Endodermal cell (in vitro differentiated cells): ENCODE measurements around the gene NLRP12. TPM values are rescaled to one million over a fixed set of nuclear protein-coding genes. Genes with fewer than 3 reads are reported as not detected.

Experiments
- DNase-seq: peaks from one replicate; pipeline ENCODE4 v3.0.0-alpha.2; 2017
- H3K27ac ChIP-seq: 2 replicates; pipeline ENCODE4 v1.5.1; 2013; ENCODE audit warnings: mild to moderate bottlenecking, low read depth, low read length, moderate library complexity
- H3K27me3 ChIP-seq: 2 replicates; pipeline ENCODE4 v1.6.1; 2013; ENCODE audit warnings: mild to moderate bottlenecking, low read length, moderate library complexity; ENCODE audit not compliant: insufficient read depth, control insufficient read depth, poor library complexity, severe bottlenecking
- H3K36me3 ChIP-seq: 2 replicates; pipeline ENCODE4 v1.7.0; 2013; ENCODE audit warnings: mild to moderate bottlenecking, low read length, moderate library complexity; ENCODE audit not compliant: control insufficient read depth, insufficient read depth
- H3K4me1 ChIP-seq: one replicate; pipeline ENCODE4 v1.7.0; 2013; ENCODE audit warnings: low read length; ENCODE audit not compliant: control insufficient read depth, insufficient read depth
- H3K4me3 ChIP-seq: 2 replicates; pipeline ENCODE4 v1.5.1; 2013; ENCODE audit warnings: mild to moderate bottlenecking, low read length, moderate library complexity
- H3K9ac ChIP-seq: 2 replicates; pipeline ENCODE4 v1.6.1; 2013; ENCODE audit warnings: mild to moderate bottlenecking, low read length, moderate library complexity; ENCODE audit not compliant: poor library complexity, severe bottlenecking; ENCODE audit errors: extremely low read depth
- H3K9me3 ChIP-seq: 2 replicates; pipeline ENCODE4 v1.6.1; 2013; ENCODE audit warnings: mild to moderate bottlenecking, low read length, moderate library complexity; ENCODE audit not compliant: control insufficient read depth
- H3K27ac Mint-ChIP-seq: 2 replicates; pipeline ENCODE4 v1.8.0; 2020; ENCODE audit warnings: mixed read lengths
- H3K27me3 Mint-ChIP-seq: 2 replicates; pipeline ENCODE4 v1.8.0; 2021; ENCODE audit warnings: mild to moderate bottlenecking, mixed read lengths; ENCODE audit not compliant: insufficient read depth
- H3K36me3 Mint-ChIP-seq: 2 replicates; pipeline ENCODE4 v1.8.0; 2020; ENCODE audit warnings: low read depth, mixed read lengths
- H3K4me1 Mint-ChIP-seq: 2 replicates; pipeline ENCODE4 v1.8.0; 2020; ENCODE audit warnings: mixed read lengths
- H3K4me3 Mint-ChIP-seq: 2 replicates; pipeline ENCODE4 v1.8.0; 2020; ENCODE audit warnings: mild to moderate bottlenecking, moderate library complexity, mixed read lengths
- H3K9me3 Mint-ChIP-seq: 2 replicates; pipeline ENCODE4 v1.8.0; 2020; ENCODE audit warnings: mild to moderate bottlenecking, mixed read lengths
- CTCF ChIP-seq: fragments of 200-600 bp; sonication (generic); conservative IDR thresholded peaks from 2 replicates; pipeline ENCODE4 v1.5.0; 2021; ENCODE audit warnings: antibody characterized with exemption, mild to moderate bottlenecking
- WGBS, 2 experiments: methylation state at CpG; one replicate each; pipeline versions ENCODE4 v1.1.5 to v1.1.7; 2013; ENCODE audit warnings: missing lambda C conversion rate in 2 of 2, mixed read lengths in 1 of 2; ENCODE audit not compliant: insufficient coverage in 1 of 2, insufficient read length in 1 of 2; 5-methylcytosine and 5-hydroxymethylcytosine counted together
- long read RNA-seq, 4 experiments: library from polyadenylated mRNA in 2 of 4; library from RNA in 1 of 4; library from capped mRNA in 1 of 4; stranded (forward) in 3 of 4; unstranded in 1 of 4; transcript quantifications; one replicate each; pipeline ENCODE4 v2.0.0, GENCODE V29; 2020 to 2021; ENCODE audit warnings: inconsistent platforms in 1 of 4
- polyA plus RNA-seq, 2 experiments: library from polyadenylated mRNA; stranded (reverse); fragments of 50-300 nt; gene quantifications; one replicate each; pipeline ENCODE4 v1.2.3, GENCODE V29; 2013
- total RNA-seq, 2 donors: library from RNA; stranded (reverse); fragmentation: NEBNext Ultra II Directional in 1 of 2; extraction: Animal tissue kit (Norgen Biotek cat#: 25700) in 1 of 2; gene quantifications; 2 replicates in 1 of 2; 3 replicates in 1 of 2; pipeline ENCODE4 v1.2.1, GENCODE V29; 2021

The NLRP12 gene
- 1 to 10 TPM in 1 of 2 donors, under 1 TPM in 1; 0.20 to 2.6 TPM for total RNA-seq
- polyA plus RNA-seq (2013, experiment 1 of 2): 0.46 TPM
- 0.58 TPM for polyA plus RNA-seq (2013, experiment 2 of 2)
- long read RNA-seq, experiment 1: 0 reads
- long read RNA-seq, experiment 2, partial matches to known transcripts: 0 of 1 reads
- long read RNA-seq, experiment 2, other reads (novel, unspliced or antisense): 1 of 1 reads
- long read RNA-seq, experiment 3, partial matches to known transcripts: 1 of 14 reads
- long read RNA-seq, experiment 3, other reads (novel, unspliced or antisense): 13 of 14 reads
- long read RNA-seq, experiment 4: 0 reads

GRCh38 chr19:53824134-53824611 is at the start of gene NLRP12:
NLRP12 (minus strand) TSS chr19:53824314; CDS start chr19:53824174, 140 bp downstream.
- no peak within 1 kb of the TSS for H3K27ac ChIP-seq
- no peak within 1 kb of the TSS for H3K9ac ChIP-seq
- H3K27ac Mint-ChIP-seq: peak within 1 kb of the TSS; percentile 62
- H3K27me3 Mint-ChIP-seq: no peaks in the 10 kb centered on the region
- H3K27me3 ChIP-seq: no peaks in the 10 kb centered on the region
- no peak for DNase-seq
- H3K36me3 ChIP-seq: no peaks in the 10 kb centered on the region
- WGBS, 2 experiments: 60 to 90% methylated on average over 2 to 14 of the region's 14 CpGs
- no peaks in the 10 kb centered on the region for H3K4me1 Mint-ChIP-seq
- no peak for TF ChIP-seq CTCF
- no peaks in the 10 kb centered on the region for H3K36me3 Mint-ChIP-seq
- H3K9me3 Mint-ChIP-seq: no peaks in the 10 kb centered on the region
- H3K4me3 Mint-ChIP-seq: no peak within 1 kb of the TSS
- H3K4me1 ChIP-seq: no peaks in the 10 kb centered on the region
- H3K9me3 ChIP-seq: no peaks in the 10 kb centered on the region
- H3K4me3 ChIP-seq: no peak within 1 kb of the TSS

GRCh38 chr19:53872762-53873161 is 48.6 kb upstream of the NLRP12 start:
- peaks cover 36% of the 10 kb centered on the region for H3K36me3 Mint-ChIP-seq
- H3K9me3 ChIP-seq: no peaks in the 10 kb centered on the region
- no peak overlapping the region for H3K27ac Mint-ChIP-seq
- peaks cover 47% of the 10 kb centered on the region for H3K36me3 ChIP-seq
- DNase-seq: peak; percentile 49
- H3K27me3 Mint-ChIP-seq: no peaks in the 10 kb centered on the region
- no peak overlapping the region for H3K27ac ChIP-seq
- H3K4me3 ChIP-seq: no peak overlapping the region
- no peaks in the 10 kb centered on the region for H3K9me3 Mint-ChIP-seq
- H3K9ac ChIP-seq: no peak overlapping the region
- no peak for TF ChIP-seq CTCF
- no peaks in the 10 kb centered on the region for H3K4me1 ChIP-seq
- H3K4me1 Mint-ChIP-seq: peaks cover 9% of the 10 kb centered on the region
- no peak overlapping the region for H3K4me3 Mint-ChIP-seq
- H3K27me3 ChIP-seq: no peaks in the 10 kb centered on the region
- 91 to 94% methylated on average over 5 to 6 of the region's 6 CpGs for WGBS, 2 experiments

GRCh38 chr19:53871454-53871853 is 47.3 kb upstream of the NLRP12 start:
- peak overlapping the region; percentile 81 for H3K4me3 ChIP-seq
- Mint-ChIP-seq H3K27me3 (no peaks in the 10 kb centered on the region), H3K27ac (peak overlapping the region; percentile 62), H3K36me3 (peaks cover 36% of the 10 kb centered on the region), H3K9me3 (no peaks in the 10 kb centered on the region), H3K4me1 (peaks cover 9% of the 10 kb centered on the region), H3K4me3 (peak overlapping the region; percentile 48)
- WGBS, 2 experiments: 84 to 90% methylated on average over 4 to 6 of the region's 7 CpGs
- H3K27ac ChIP-seq: no peak overlapping the region
- no peaks in the 10 kb centered on the region for H3K4me1 ChIP-seq
- peaks cover 47% of the 10 kb centered on the region for H3K36me3 ChIP-seq
- H3K27me3 ChIP-seq: no peaks in the 10 kb centered on the region
- no peak overlapping the region for H3K9ac ChIP-seq
- no peak for DNase-seq
- TF ChIP-seq CTCF: no peak
- H3K9me3 ChIP-seq: no peaks in the 10 kb centered on the region
